HG02763 (cell line): Measurements from ENCODE around the gene DNAH8.

Experiments
- ATAC-seq: cut with Tn5 transposase; IDR thresholded peaks from one replicate; pipeline ENCODE4 v1.9.1; 2021; ENCODE audit warnings: mild to moderate bottlenecking, moderate library complexity; ENCODE audit not compliant: unreplicated experiment

The DNAH8 gene, protein sequence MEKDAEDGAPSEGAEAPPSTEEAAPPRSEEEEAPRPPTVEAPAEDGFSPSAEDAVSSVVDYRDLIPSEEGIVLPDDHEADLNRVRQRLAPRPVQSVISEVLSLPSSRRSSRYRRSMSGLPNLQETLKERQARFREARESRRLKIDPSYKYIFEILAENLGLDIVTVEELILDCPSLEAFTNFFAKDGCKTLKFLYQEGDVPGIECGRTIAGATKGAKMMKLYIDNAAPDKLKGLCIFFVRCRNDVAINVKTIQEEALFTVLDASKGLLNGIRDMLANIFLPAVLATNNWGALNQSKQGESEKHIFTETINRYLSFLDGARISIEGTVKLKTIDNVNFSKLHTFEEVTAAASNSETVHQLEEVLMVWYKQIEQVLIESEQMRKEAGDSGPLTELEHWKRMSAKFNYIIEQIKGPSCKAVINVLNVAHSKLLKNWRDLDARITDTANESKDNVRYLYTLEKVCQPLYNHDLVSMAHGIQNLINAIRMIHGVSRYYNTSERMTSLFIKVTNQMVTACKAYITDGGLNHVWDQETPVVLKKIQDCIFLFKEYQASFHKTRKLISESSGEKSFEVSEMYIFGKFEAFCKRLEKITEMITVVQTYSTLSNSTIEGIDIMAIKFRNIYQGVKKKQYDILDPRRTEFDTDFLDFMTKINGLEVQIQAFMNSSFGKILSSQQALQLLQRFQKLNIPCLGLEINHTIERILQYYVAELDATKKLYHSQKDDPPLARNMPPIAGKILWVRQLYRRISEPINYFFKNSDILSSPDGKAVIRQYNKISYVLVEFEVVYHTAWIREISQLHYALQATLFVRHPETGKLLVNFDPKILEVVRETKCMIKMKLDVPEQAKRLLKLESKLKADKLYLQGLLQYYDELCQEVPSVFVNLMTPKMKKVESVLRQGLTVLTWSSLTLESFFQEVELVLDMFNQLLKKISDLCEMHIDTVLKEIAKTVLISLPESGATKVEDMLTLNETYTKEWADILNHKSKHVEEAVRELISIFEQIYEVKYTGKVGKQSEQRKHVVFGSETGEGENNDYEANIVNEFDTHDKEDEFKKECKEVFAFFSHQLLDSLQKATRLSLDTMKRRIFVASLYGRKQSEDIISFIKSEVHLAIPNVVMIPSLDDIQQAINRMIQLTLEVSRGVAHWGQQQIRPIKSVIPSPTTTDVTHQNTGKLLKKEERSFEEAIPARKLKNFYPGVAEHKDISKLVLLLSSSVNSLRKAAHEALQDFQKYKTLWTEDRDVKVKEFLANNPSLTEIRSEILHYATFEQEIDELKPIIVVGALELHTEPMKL (N-terminal part only)

GRCh38 chr6:38715016-38715689, at the start of gene DNAH8:
DNAH8 (plus strand) TSS chr6:38715311; CDS start chr6:38722810, 7,499 bp downstream.
- ATAC-seq: no peak

GRCh38 chr6:38671885-38672467, 43.1 kb upstream of the DNAH8 start:
- ATAC-seq: no peak

DNA sequence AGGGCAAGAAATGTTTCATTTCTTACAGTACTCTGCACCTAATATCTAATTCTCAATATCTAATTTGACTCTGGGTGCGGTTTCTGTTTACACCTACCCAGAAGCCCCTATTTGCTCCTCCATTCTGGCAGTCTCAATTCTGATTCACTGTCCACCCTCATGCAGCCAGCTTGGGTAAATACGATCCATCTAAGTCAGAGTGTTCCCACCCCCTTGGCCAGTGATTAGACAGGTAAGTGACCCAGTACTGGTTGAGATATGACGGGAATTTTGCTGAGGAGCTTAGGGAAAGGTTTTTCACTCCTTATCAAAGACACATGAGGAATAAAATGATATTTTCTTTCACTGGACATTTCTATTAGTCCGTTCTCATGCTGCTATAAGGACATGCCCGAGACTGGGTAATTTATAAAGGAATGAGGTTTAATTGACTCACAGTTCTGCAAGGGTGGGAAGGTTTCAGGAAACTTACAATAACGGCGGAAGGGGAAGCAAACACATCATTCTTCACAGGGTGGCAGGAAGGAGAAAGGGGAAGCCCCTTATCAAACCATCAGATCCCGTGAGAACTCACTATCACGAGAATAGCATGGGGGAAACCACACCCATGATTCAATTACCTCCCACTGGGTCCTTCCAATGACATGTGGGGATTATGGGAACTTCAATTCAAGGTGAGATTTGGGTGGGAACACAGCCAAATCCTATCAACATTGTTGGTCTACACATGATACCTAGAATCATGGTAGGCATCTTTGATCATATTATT, 41.5 kb upstream of the DNAH8 start:
- no peak for ATAC-seq

DNA sequence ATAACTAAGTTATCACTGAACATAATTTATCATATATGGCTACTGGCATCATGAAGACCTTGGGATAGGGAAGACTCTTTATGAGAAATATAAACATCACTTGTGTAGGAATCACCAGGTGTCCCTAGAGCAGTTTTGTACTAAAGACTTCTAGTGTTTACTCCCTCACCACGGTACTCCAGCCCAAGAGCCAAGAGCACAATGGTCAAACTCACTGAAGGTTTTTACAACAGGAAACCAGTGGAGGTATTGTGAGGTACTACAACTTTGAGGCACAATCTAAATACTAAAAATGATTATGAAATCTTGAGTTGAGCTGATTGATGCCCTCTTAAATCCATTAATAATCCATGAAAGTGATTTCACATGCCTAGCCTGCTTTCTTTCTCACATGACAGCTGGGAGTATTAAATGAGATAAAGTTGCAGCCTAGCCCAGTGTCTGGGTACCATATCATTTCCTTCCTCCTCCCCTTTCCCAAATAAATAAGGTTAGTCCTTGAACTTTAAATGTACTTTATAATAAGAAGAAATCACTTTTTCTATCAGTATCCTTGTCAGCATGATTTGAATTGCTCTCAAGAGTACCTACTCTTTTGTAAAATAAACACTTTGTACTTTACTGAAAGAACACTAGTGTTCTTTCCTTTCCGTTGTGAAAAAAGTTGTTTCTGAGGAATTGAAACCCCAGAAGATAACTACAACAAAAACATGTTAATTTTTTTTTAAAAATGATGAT, 38.7 kb upstream of the DNAH8 start:
- ATAC-seq: no peak

- ATAC-seq: no peak
Measured at GRCh38 chr6:38676974-38677544, 38.1 kb upstream of the DNAH8 start.

- ATAC-seq: no peak
Measured at GRCh38 chr6:38678178-38678760, 36.8 kb upstream of the DNAH8 start.

DNA sequence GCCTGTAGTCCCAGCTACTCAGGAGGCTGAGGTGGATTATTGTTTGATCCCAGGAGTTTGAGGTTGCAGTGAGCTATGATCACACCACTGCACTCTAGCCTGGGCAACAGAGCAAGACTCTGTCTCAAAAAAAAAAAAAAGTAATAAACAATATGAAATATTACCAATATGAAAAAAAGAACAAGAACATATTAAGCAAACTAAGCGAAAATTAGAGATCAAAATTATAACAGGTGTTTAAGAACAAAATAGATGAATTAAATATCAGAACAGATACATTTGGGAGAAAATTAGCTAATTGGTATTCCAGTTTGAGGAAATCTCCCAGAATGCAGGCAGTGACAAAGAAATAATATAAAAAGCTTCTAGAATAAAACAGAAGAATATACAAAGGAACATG, 35.4 kb upstream of the DNAH8 start:
- ATAC-seq: no peak

DNA sequence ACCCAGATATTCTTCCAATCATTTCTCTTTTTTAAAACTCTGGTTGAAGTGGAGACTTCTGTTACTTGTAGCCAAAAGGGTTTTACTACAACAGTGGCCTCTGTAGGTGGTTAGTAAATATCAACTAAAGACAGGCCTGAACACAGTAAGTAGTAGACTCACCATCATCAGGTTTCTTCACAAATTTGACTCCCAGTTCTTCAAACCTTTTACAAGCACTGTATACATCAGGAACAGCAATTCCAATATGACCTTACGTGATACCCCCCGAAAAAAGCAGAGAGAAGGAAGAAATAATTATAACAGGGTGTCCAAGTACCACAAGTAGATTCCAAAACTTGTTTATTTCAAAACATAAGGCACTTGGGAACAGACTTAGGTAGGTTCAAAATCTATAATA, 33.3 kb upstream of the DNAH8 start:
- no peak for ATAC-seq

GRCh38 chr6:38684237-38684636, 30.9 kb upstream of the DNAH8 start:
- no peak for ATAC-seq

- ATAC-seq: no peak
Measured at GRCh38 chr6:38684904-38685303, 30.2 kb upstream of the DNAH8 start.

DNA sequence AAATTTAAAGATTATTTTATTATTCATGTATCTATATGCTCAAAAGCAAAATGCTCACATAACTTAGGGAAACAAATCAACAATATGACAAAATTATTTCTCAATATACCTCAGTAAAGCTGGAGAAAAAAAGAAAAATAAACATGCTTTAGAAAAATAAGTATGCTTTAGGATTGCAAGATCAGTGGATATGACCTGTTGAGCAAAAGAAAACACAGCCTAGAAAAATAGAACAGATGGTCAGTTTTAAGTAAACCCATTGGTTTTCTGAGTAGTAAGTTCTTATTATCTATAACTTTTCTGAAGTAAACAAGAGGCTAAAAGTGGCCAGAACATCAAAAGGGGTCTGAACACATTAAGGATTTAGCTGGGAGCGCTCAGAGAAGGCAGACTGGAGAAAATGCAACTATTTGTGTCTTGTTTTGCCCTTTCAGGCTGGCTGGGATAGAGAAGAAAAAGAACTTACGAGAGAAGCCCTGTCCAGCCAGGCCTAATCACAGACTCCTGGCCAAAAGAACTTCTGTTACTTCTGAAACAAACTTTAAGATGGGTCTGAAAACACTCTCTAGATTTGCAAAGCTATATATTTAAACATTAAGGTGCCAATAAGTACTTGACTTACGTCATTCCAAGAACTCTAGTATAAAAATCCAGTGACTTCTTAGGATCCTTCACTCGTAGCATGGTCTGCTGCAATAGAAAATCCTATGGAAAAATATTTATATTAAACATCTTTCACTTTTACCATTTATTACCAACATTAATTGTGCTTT, 28.7 kb upstream of the DNAH8 start:
- ATAC-seq: no peak

- ATAC-seq: no peak
Measured at GRCh38 chr6:38687043-38687353, 28.1 kb upstream of the DNAH8 start.

DNA sequence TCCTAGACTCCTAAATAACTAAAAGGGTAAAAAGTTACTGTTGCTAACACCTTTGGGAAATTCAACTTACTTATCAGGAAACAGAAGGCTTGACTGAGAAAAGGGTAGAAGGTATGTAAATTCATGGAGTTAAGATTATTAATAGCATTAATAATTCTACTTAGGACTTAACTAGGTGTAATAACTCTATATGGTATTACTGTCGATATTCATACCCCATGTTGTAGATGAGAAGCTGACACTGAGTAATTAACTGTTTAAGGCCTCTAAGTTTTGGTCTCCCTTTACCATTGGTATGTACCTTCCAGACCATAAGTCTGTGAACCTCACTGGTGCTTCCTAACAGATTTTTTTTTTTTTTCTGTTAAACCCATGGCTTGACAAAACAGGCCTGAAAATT, 27.6 kb upstream of the DNAH8 start:
- ATAC-seq: no peak

- no peak for ATAC-seq
Measured at GRCh38 chr6:38688579-38689087, 26.5 kb upstream of the DNAH8 start.

GRCh38 chr6:38695227-38695900, 19.7 kb upstream of the DNAH8 start:
- no peak for ATAC-seq

- no peak for ATAC-seq
Measured at GRCh38 chr6:38695933-38696332, 19.2 kb upstream of the DNAH8 start.

- ATAC-seq: no peak
Measured at GRCh38 chr6:38696345-38696744, 18.8 kb upstream of the DNAH8 start.
